NT2/D1 (cell line): ENCODE data around the gene TSC22D1.
"Not testable (repeated sequence)": the region's sequence is repeated elsewhere in the genome, so short reads cannot be mapped to it uniquely, and the experiment has no call there.

Experiments
- DNase-seq: peaks from one replicate; pipeline ENCODE4 v3.0.0-alpha.2; 2011; ENCODE audit warnings: low read depth, low spot score
- H3K27me3 ChIP-seq: 2 replicates; pipeline ENCODE4 v1.6.0; 2011; ENCODE audit warnings: mild to moderate bottlenecking; ENCODE audit not compliant: insufficient read length, insufficient read depth
- H3K36me3 ChIP-seq: 2 replicates; pipeline ENCODE4 v1.6.1; 2011; ENCODE audit warnings: mild to moderate bottlenecking, low read length, mixed read lengths; ENCODE audit not compliant: insufficient read depth, insufficient read length
- H3K4me1 ChIP-seq: 2 replicates; pipeline ENCODE4 v1.5.1; 2011; ENCODE audit not compliant: insufficient read depth, insufficient read length
- H3K4me3 ChIP-seq: 2 replicates; pipeline ENCODE4 v1.5.1; 2011; ENCODE audit warnings: low read depth; ENCODE audit not compliant: insufficient read length
- H3K9ac ChIP-seq: 2 replicates; pipeline ENCODE4 v1.6.0; 2011; ENCODE audit warnings: low read depth; ENCODE audit not compliant: insufficient read length
- H3K9me3 ChIP-seq: 2 replicates; pipeline ENCODE4 v1.5.1; 2011; ENCODE audit warnings: mild to moderate bottlenecking, low read length; ENCODE audit not compliant: insufficient read depth
- SUZ12 ChIP-seq: IDR thresholded peaks from 2 replicates; pipeline ENCODE4 v1.6.1; 2011; ENCODE audit not compliant: insufficient read length, insufficient read depth; ENCODE audit errors: extremely low read depth
- YY1 ChIP-seq: IDR thresholded peaks from 2 replicates; pipeline ENCODE4 v1.6.1; 2011; ENCODE audit not compliant: insufficient read length, insufficient read depth
- ZNF274 ChIP-seq: IDR thresholded peaks from 2 replicates; pipeline ENCODE4 v1.6.1; 2011; ENCODE audit warnings: mild to moderate bottlenecking, low read depth, low read length

TSC22D1 gene

GRCh38 chr13:44463759-44464158 lies 112.4 kb downstream of the TSC22D1 start:
- TF ChIP-seq YY1 (no peak), SUZ12 (no peak), ZNF274 (no peak)
- Histone ChIP-seq H3K4me3 (no peak overlapping the region), H3K9ac (no peak overlapping the region), H3K36me3 (no peaks in the 10 kb centered on the region), H3K9me3 (peaks cover 5% of the 10 kb centered on the region; the same call in 1 of the 2 replicates), H3K27me3 (no peaks in the 10 kb centered on the region), H3K4me1 (no peaks in the 10 kb centered on the region)
- no peak for DNase-seq

GRCh38 chr13:44459674-44460073 lies 116.5 kb downstream of the TSC22D1 start:
- Histone ChIP-seq H3K36me3 (no peaks in the 10 kb centered on the region), H3K4me1 (no peaks in the 10 kb centered on the region), H3K9me3 (peaks cover 14% of the 10 kb centered on the region; the same call in 1 of the 2 replicates), H3K27me3 (no peaks in the 10 kb centered on the region), H3K4me3 (no peak overlapping the region), H3K9ac (no peak overlapping the region)
- DNase-seq, result no peak
- TF ChIP-seq SUZ12 (no peak), YY1 (no peak), ZNF274 (no peak)

DNA sequence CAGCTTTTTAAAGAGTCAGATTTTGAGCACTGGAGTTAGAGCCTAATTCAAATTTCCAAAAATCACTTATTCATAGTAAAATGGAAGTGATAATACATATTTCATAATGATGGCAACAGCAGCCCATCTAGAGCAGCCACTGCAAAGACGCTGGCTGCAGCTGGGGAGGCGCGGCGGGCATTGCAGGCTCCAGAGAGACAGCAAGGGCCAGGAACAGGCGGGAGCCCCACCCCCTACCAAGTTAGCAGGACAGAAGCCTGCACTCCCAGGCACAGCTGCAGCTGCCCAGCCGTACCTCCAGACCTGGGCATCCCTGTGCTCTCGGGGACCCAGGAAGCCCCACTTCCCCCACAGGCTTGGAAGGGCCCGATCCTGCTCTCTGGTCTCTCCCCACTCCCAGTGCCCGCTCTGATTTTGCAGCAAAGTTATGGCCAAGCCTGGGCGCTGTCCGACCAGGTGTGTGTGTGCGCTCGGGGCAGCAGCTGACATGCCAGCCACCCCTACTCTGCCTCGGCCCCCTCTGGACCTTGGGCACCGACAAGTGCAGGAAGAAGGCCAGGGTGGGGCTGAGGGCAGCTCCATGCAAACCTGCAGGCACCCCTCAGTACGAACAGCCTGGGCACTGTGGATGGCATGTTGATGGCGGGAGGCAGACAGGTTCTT lies 117.7 kb downstream of the TSC22D1 start:
- no peak for DNase-seq
- H3K36me3 ChIP-seq, result no peaks in the 10 kb centered on the region
- no peak overlapping the region for H3K9ac ChIP-seq
- TF ChIP-seq YY1, result no peak
- no peak for TF ChIP-seq SUZ12
- peaks cover 14% of the 10 kb centered on the region; the same call in 1 of the 2 replicates for H3K9me3 ChIP-seq
- H3K4me1 ChIP-seq, result no peaks in the 10 kb centered on the region
- H3K27me3 ChIP-seq, result no peaks in the 10 kb centered on the region
- H3K4me3 ChIP-seq, result no peak overlapping the region

DNA sequence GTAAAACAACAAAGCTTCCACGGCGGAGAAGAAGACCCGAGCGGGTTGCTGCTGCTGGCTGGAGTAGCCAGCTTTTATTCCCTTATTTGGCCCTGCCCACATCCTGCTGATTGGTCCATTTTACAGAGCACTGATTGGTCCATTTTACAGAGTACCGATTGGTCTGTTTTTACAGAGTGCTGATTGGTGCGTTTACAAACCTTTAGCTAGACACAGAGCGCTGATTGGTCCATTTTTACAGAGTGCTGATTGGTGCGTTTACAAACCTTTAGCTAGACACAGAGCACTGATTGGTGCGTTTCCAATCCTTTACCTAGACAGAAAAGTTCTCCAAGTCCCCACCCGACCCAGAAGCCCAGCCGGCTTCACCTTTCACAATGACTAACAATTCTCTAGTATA lies 119.9 kb downstream of the TSC22D1 start:
- not testable (repeated sequence) for H3K9ac ChIP-seq, H3K4me3 ChIP-seq, H3K27me3 ChIP-seq, DNase-seq, H3K4me1 ChIP-seq, H3K36me3 ChIP-seq
- H3K9me3 ChIP-seq, result peaks cover 14% of the 10 kb centered on the region; the same call in 1 of the 2 replicates

DNA sequence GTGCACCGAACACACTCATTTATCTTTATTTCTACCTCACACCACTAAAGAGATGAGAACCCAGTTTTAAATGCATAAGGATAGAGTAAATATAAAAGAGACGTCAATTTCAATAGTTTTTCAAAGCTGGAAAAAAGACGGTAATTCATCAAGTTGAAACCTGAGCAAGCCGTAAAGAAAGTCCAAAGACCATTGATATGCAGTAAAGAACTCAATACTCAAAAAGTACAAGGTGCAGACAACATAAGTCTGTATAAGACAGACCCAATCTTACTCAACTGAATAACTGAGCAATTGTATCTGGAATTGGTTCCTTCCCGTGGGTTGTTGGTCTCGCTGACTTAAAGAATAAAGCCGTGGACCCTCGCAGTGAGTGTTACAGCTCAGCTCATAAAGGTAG lies 120.4 kb downstream of the TSC22D1 start:
- H3K36me3 ChIP-seq, result no peaks in the 10 kb centered on the region
- H3K27me3 ChIP-seq, result no peaks in the 10 kb centered on the region
- H3K9me3 ChIP-seq, result peaks cover 14% of the 10 kb centered on the region; the same call in 1 of the 2 replicates
- no peak overlapping the region for H3K4me3 ChIP-seq
- no peaks in the 10 kb centered on the region for H3K4me1 ChIP-seq
- DNase-seq, result no peak
- no peak overlapping the region for H3K9ac ChIP-seq
- TF ChIP-seq ZNF274, result no peak
- no peak for TF ChIP-seq YY1
- TF ChIP-seq SUZ12, result no peak

DNA sequence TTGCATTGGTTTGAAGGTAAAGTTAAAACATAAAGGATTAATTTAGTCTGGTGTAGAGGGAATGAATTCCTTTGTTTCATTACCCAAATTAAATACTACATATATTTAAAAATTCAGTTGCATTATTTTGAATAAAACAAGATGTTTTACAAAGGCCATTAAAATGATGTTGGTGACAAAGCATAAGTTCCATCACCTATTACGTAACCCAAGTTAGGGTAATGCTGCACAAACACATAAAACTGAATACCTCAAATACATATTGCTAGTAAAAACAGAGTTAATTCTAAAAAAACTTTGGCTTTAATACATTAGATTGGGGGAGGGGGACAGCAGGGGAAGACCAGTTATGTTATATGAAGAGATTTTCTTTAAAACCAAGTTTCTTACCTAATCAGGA lies 122.2 kb downstream of the TSC22D1 start:
- H3K4me1 ChIP-seq, result no peaks in the 10 kb centered on the region
- H3K36me3 ChIP-seq, result no peaks in the 10 kb centered on the region
- TF ChIP-seq SUZ12, result no peak
- TF ChIP-seq ZNF274, result no peak
- no peak for TF ChIP-seq YY1
- no peak overlapping the region for H3K4me3 ChIP-seq
- no peak overlapping the region for H3K9ac ChIP-seq
- no peaks in the 10 kb centered on the region for H3K27me3 ChIP-seq
- H3K9me3 ChIP-seq, result 0 out of 2 replicates have a peak, but pooled peaks cover 9% of the 10 kb centered on the region
- no peak for DNase-seq

DNA sequence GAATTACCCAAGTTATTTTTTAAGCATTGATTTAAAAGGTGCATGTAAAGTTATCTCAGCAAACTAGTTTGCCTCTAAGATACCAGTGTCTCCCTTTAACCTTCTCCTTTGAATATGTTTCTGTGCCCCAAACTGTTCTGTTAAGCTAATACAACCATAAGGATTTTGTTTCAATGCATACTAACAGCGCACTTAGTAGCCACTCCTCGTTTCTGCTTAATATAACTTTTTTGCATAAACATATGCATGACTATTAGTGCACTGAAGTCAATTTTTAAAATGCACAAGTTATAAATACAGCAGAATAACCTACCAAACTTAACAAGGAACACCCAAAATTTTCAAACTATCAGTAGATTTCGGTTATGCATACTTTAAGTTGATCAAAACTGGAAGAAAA lies 123.1 kb downstream of the TSC22D1 start:
- TF ChIP-seq YY1 (no peak), SUZ12 (no peak), ZNF274 (no peak)
- Histone ChIP-seq H3K4me1 (no peaks in the 10 kb centered on the region), H3K27me3 (no peaks in the 10 kb centered on the region), H3K9ac (no peak overlapping the region), H3K4me3 (no peak overlapping the region), H3K36me3 (no peaks in the 10 kb centered on the region), H3K9me3 (0 out of 2 replicates have a peak, but pooled peaks cover 9% of the 10 kb centered on the region)
- no peak for DNase-seq

- H3K9ac ChIP-seq, result no peak overlapping the region
- no peak for DNase-seq
- no peaks in the 10 kb centered on the region for H3K27me3 ChIP-seq
- no peak overlapping the region for H3K4me3 ChIP-seq
- H3K4me1 ChIP-seq, result no peaks in the 10 kb centered on the region
- H3K36me3 ChIP-seq, result no peaks in the 10 kb centered on the region
- TF ChIP-seq YY1, result no peak
- TF ChIP-seq SUZ12, result no peak
- no peak for TF ChIP-seq ZNF274
- H3K9me3 ChIP-seq, result 0 out of 2 replicates have a peak, but pooled peaks cover 9% of the 10 kb centered on the region
Measured at GRCh38 chr13:44452418-44452817, 123.7 kb downstream of the TSC22D1 start.
